ENCODE measurements around the gene CD300LB.
"Not testable (repeated sequence)": the region's sequence is repeated elsewhere in the genome, so short reads cannot be mapped to it uniquely, and the experiment has no call there.

Gene CD300LB

DNA sequence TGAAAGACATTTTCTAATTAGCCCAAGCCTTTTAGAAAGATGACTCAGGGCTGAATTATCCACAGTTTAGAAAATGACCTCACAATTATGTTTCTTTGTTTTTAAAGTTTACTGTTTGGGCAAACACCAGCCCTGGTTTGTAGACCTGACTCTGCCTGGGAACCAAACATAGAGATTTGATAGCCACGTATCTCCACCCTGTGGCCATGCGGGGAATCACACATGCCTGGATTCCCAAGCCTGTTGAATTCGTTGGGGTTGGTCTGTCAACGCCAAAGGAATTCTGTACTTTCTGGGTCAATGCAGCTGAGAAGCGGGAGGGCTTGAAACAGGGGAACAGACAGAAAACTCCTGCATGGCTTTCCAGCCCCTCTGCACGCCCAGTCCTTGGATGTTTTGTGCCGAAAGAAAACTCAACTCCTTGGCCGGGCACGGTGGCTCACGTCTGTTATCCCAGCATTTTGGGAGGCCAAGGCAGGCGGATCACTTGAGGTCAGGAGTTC is 37.9 kb downstream of the CD300LB start:
- DNase-seq (ENCODE audit: low read depth): peak; percentile 45

DNA sequence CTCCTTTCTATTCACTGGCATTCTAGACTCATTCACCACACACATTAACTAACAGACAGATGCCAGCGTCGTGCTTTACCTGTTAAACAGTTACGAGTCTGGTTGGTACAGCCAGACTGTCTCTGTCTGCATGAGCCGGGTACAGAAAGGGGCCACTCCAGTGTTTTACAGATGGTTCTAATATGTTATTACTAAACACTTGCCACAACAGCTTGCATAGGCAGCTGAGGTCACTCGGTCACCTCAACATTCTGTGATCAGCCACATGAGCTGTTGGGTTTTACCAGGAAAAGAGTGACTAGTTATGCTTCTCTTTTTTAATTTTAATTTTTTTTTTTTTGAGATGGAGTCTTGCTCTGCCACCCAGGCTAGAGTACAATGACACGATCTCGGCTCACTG is 39.6 kb downstream of the CD300LB start:
- no peak for DNase-seq (ENCODE audit: low read depth)

DNA sequence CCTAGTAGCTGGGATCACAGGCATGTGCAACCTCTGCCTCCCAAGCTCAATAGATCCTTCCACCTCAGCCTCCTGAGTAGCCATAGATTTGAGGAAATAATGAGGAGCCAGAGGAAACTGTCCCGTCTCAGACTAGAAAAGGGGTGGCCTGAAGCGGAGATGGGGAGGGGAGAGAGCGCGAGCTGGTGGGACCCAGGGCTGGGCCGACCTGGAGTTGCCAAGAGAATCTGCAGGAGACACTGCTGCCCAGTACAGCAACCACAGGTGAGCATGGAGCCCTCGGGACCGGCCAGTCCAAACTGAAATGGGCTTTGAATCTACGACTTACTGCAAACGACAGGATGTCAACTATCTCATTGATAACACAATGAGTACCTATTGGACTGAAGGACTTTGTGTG is 40.6 kb downstream of the CD300LB start:
- DNase-seq (ENCODE audit: low read depth): no peak

DNA sequence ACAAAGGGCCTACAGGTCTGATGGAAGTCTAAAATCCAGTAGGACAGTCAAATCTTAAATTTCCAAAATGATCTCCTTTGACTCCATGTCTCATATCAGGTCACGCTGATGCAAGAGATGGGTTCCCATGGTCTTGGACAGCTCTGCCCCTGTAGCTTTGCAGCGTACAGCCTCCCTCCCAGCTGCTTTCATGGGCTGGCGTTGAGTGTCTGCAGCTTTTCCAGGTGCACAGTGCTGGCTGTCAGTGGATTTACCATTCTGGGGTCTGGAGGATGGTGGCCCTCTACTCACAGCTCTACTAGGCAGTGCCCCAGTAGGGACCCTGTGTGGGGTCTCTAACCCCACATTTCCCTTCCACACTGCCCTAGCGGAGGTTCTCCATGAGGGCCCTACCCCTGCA is 43.0 kb downstream of the CD300LB start:
- not testable (repeated sequence) for DNase-seq (ENCODE audit: low read depth)

DNA sequence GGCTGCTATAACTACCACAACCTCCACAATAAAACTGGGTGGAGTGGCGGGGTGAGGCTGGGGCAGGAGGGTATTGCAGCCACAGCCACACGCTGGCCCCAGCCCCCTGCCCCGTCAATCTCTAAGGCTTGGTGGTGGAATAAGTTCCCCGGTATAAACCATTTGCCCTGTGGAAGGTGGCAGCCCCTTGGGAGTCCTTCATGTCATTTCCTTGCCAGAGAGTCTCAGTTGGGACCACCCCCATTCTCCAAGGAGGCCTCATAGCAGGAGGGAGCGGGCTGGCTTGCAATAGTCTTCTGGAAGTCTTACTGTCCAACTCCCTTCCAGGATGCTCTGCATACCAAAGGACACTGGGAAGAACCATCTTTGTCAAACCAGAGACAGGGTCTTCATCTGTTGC is 45.4 kb downstream of the CD300LB start:
- DNase-seq (ENCODE audit: low read depth): no peak

DNA sequence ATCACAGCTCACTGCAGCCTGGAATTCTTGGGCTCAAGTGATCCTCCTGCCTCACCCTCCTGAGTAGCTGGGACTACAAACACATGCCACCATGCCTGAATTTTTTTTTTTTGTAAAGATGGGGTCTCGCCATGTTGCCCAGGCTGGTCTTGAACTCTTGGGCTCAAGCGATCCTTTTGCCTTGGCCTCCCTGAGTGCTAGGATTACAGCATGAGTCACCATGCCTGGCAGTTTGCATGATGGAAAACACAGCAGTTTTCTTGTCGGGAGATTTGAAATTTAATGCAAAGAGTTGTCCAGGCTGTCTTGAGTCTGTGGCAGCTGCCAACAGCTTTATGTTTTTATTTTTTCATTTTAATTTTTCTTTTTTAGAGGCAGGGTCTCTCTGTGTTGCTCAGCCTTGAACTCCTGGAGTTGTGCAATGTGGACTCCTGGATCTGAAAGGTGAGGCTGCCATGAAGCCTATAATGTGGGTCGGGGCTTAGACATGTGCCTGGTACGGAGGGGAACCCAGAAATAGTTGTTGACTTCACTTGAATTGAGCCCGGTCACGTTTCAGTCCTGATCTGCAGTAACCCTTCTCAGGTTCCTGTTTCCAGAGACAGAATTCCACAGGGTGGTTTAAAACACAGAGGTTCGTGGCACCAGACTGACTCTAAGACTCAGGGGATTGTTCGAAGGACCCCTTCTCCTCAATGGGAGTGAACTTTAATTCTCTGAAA is 46.1 kb downstream of the CD300LB start:
- DNase-seq (ENCODE audit: low read depth): no peak

DNA sequence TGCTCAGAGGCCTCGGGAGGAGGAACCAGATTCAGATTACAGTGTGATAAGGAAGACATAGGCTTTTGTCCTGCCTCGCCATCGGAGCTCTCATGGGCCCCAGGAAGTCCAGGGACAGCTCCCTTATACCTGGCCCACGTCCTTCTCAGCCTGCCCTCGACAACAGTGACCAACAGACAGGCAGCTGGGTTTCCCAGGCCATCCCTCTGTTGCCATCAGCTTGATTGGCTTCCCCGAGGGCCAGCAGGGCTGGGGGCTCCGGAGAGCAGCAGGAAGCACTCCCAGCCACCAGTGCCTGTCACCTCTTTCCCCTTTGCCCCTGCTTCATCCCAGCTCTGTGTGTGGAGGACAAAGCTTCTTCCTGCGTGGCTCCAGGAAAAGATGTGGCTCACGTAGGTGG is 47.2 kb downstream of the CD300LB start:
- DNase-seq (ENCODE audit: low read depth): no peak

DNA sequence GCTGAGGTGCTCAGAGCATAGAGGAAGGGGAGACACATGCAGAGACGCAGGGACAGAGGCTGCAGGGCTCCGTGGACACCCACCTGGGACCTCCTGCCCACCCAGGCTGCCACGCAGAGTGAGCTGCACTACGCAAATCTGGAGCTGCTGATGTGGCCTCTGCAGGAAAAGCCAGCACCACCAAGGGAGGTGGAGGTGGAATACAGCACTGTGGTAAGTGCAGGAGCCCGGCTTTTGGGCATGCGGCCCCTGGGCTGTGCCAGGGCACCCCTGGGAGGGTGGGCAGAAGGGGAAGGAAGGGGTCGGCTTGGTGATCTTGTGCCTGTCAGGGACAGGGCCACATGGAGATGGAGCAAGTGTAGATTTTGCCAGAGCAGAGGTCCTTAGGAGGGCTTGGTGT is 49.7 kb downstream of the CD300LB start:
- no peak for DNase-seq (ENCODE audit: low read depth)

DNA sequence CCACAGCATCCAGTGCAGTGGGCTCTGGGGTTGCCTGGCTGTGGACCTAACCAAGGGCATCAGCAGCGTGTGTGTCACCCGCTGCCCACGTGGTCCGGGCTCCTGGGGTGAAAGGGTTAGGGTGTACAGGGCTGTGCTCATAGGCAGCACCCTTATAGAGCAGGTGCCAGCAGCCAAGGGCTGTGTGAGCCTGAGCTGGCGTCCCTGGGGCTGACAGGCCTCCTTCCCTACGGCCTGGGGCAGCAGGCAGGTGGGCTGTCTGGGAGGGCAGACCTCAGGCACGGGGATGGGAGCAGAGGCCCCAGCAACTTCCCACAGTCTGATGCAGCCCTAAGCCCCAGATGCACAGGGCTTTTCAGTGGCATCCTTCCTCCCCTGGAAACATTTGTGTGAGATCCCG is 51.0 kb downstream of the CD300LB start:
- no peak for DNase-seq (ENCODE audit: low read depth)

DNA sequence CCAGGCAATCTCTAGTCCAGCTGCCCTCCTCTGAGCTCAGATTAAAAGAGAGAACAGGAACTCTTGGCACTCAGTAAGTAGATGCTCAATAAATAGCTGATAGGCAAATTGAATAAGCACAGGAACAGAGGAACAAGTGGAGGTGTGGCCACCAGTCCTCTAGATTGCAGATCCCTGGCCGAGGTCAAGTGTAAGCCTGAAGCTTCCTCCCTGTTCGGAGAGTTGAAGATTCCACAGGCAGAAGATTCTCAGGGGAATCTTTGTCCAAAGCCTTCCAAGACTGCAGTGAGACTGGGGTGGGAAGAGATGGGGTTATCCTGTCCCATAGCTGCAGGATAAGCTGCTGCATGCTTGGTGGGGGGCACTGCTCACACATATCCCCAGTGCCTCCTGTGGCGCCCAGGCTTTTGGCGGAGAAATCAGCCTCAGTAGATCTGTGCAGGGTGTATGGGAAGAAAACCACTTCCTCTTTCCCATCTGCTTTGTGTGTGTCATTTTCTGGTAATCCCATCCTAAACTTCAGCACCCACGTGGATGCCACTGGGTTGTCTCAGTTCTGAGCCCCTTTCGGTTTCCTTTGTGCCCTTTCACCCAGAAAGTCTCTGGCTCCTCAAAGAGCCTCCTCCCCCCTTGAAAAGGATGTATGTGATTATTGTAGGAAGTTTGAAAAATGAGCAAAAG is 52.7 kb downstream of the CD300LB start:
- no peak for DNase-seq (ENCODE audit: low read depth)

DNA sequence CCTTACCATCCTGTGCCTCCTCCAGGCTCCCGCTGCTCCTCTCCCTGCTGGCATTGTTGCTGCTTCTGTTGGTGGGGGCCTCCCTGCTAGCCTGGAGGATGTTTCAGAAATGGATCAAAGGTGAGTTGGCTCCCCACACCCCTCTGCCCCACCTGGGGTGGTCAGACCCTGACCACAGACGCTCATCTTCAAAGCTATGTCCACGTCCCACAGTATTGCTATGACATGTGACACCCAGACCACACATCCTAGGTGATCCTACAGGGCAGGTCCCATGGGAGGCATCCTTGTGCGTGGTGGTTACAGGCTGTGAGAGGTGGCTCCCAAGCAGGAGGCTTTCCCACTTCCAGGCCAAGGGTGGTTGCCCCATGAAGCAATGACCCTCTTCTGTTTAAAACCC is 53.9 kb downstream of the CD300LB start:
- no peak for DNase-seq (ENCODE audit: low read depth)

DNA sequence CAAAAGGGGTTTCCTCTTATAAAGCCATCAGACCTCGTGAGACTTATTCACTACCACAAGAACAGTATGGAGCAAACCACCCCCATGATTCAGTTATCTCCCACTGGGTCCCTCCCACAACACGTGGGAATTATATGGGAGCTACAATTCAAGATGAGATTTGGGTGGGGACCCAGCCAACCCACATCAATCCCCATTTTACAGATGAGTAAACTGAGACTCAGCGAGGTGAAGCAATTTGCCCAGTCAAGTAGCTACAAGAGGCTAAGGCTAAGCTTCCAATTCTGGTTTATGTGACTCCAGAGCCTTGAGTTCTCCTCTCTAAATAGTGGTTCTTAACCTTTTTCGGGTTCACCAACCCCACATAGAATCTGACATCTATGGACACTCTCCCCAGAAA is 56.1 kb downstream of the CD300LB start:
- DNase-seq (ENCODE audit: low read depth): no peak

DNA sequence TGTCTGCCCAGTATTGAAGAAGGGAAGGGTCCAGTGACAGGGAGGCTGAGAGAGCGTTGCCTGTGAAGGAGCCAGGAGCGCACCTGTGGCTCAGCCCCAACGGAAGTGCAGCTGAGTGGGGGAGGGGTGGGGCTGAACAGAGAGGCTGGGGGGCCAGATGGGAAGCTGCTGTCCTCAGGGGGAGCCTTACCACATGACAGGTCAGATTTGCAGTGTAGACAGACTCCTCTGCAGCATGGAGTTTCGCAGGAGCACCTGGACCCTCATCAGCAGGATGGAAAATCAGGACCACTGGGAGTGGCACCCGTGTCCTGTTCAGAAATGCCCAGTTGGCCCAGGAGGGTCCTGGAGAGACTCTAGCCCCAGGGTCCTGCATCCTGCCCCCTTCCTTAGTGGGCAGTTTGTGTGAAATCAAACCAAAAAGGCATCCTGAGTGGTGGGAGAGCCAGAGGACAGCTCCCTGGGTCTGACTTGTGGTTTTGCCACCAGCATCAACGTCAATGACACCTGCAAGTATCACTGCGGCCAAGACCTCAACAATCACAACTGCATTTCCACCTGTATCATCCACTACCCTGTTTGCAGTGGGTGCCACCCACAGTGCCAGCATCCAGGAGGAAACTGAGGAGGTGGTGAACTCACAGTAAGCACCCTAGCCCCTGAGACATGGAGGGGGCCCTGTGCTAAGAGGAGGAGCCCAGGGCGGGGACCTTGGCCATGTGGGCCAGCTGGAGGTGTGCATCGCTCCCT is 57.1 kb downstream of the CD300LB start:
- DNase-seq (ENCODE audit: low read depth): no peak

DNA sequence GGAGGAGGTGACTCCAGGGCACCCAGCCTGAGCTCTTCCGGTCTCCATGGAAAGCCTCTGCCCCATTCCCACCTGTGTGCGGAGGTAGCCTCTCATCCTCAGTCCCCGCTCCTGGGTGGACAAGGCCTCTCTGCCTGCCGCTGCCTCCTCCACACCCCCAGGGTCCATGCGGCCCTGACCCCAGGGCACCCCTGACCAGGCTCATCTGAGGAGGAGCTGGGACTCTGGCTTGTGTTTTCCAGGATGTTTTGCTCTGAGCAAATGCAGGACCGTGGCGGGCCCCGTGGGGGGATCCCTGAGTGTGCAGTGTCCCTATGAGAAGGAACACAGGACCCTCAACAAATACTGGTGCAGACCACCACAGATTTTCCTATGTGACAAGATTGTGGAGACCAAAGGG is 58.0 kb downstream of the CD300LB start:
- no peak for DNase-seq (ENCODE audit: low read depth)

DNA sequence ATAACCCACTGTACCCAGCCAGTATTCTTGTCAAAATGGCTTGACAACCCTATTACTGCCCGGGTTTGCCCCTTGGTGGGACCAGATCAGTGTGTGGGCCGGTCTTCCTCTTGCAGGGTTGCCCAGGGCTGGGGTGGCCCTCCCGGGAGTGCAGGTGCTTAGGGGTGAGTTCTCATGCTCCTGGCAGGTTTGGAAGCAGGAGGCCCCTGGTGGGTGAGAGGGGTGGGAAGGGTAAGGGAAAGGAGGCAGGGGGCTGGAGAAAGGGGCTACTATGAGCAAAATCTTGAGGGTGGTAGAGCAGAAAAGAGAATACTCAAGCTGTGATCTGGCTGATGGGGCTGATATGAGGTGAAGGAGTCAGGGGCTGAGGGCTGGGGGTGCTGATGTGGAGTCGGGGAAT is 58.4 kb downstream of the CD300LB start:
- no peak for DNase-seq (ENCODE audit: low read depth)

DNA sequence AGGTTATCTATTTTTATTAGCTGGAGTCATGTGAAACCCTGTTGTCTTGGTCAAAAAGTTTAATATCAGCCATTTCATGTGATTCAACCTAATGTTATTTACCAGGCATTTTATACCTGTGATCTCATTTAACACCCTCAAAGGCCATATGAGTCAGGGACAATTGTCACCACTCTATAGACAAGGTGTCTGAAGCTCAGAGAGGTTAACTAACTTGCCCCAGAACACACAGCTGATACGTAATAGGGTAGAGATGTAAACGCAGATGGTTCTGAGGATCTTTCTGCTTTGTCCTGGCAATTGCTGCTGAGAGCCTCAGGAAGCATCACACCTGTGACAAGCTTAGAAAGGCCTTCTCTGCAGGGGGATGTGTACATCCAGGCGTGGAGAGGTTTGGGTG is 59.9 kb downstream of the CD300LB start:
- no peak for DNase-seq (ENCODE audit: low read depth)

Data from T follicular helper cell (primary cell).